Endothelial cell of umbilical vein (primary cell): Measurements from ENCODE around the gene AQP9. TPM values are rescaled to one million over a fixed set of nuclear protein-coding genes. Genes with fewer than 3 reads are reported as not detected.

ENCODE experiments used
- BruUV-seq: library from RNA; stranded (reverse); fragments of 400-500 nt; replicated peaks from 2 replicates; lab custom pipeline; 2021; lab: Mats Ljungman, UMichigan
- CTCF ChIA-PET: fragments of 300-600, 350-600 bp; sonication (Branson Sonifier 250); formaldehyde crosslinking; loops from one replicate; lab custom pipeline; 2021; ENCODE audit warnings: antibody characterized with exemption, inconsistent platforms; lab: Charles Lee
- POLR2A ChIA-PET: fragments of 300-600, 350-600 bp; sonication (Branson Sonifier 250); formaldehyde crosslinking; loops from one replicate; lab custom pipeline; 2021; ENCODE audit warnings: antibody characterized with exemption, inconsistent platforms; lab: Charles Lee
- DNase-seq: peaks from one replicate; pipeline ENCODE4 v3.0.0-alpha.2; 2011; ENCODE audit warnings: low read depth, low spot score
- FAIRE-seq: peaks from 2 replicates; lab custom pipeline; 2011; peaks lifted over from hg19 to GRCh38; lab: Jason Lieb, UNC
- H2AFZ ChIP-seq: 2 replicates; pipeline ENCODE4 v1.6.0; 2012; ENCODE audit warnings: low read depth, low read length, control low read depth, inconsistent platforms
- H3K27ac ChIP-seq: 2 replicates; pipeline ENCODE4 v1.5.1; 2011; ENCODE audit warnings: low read depth, mild to moderate bottlenecking, control low read depth, low read length, moderate library complexity; ENCODE audit not compliant: insufficient read depth
- H3K27me3 ChIP-seq, 2 experiments: 2 replicates each; pipeline versions ENCODE4 v1.6.0 to v1.6.1; 2011; ENCODE audit warnings: low read length in 2 of 2, mixed read lengths in 1 of 2; ENCODE audit not compliant: control insufficient read depth in 2 of 2, insufficient read depth in 2 of 2
- H3K36me3 ChIP-seq, 2 experiments: 2 replicates in 1 of 2; 3 replicates in 1 of 2; pipeline ENCODE4 v1.5.1; 2011; ENCODE audit warnings: low read length in 2 of 2, mild to moderate bottlenecking in 1 of 2, moderate library complexity in 1 of 2; ENCODE audit not compliant: control insufficient read depth in 2 of 2, insufficient read depth in 2 of 2; ENCODE audit errors: extremely low read depth in 1 of 2
- H3K4me1 ChIP-seq: 3 replicates; pipeline ENCODE4 v1.5.1; 2011; ENCODE audit warnings: mild to moderate bottlenecking, low read length; ENCODE audit not compliant: control insufficient read depth, insufficient read depth; ENCODE audit errors: extremely low read depth
- H3K4me2 ChIP-seq: 2 replicates; pipeline ENCODE4 v1.6.1; 2011; ENCODE audit warnings: low read length, control low read depth, mixed read lengths; ENCODE audit not compliant: insufficient read depth
- H3K4me3 ChIP-seq, 3 experiments: fragments of 200-600 bp in 1 of 3; sonication (generic), shearing (Covaris generic) in 1 of 3; replicated peaks in 1 of 3; 2 replicates each; pipeline ENCODE4 v1.5.1; 2011 to 2016; ENCODE audit warnings: control low read depth in 3 of 3, low read length in 3 of 3, mild to moderate bottlenecking in 2 of 3, inconsistent platforms in 1 of 3, low read depth in 1 of 3, moderate library complexity in 1 of 3; ENCODE audit not compliant: insufficient read depth in 1 of 3
- H3K79me2 ChIP-seq: 2 replicates; pipeline ENCODE4 v1.6.0; 2012; ENCODE audit warnings: low read length, inconsistent platforms; ENCODE audit not compliant: control insufficient read depth, insufficient read depth
- H3K9ac ChIP-seq: replicated peaks from 2 replicates; pipeline ENCODE3; 2011; ENCODE audit warnings: low read length, control low read depth; ENCODE audit not compliant: insufficient read depth; ENCODE audit errors: extremely low read depth
- H3K9me1 ChIP-seq: replicated peaks from 3 replicates; pipeline ENCODE4 v1.6.0; 2011; ENCODE audit warnings: mild to moderate bottlenecking, low read length; ENCODE audit not compliant: control insufficient read depth, insufficient read depth; ENCODE audit errors: extremely low read depth
- H3K9me3 ChIP-seq: replicated peaks from 2 replicates; pipeline ENCODE4 v1.5.1; 2012; ENCODE audit warnings: low read length, inconsistent platforms; ENCODE audit not compliant: control insufficient read depth, insufficient read depth
- H4K20me1 ChIP-seq: replicated peaks from 2 replicates; pipeline ENCODE3; 2011; ENCODE audit warnings: mild to moderate bottlenecking, low read length; ENCODE audit not compliant: control insufficient read depth, insufficient read depth; ENCODE audit errors: extremely low read depth
- CTCF ChIP-seq, 2 donors: IDR thresholded peaks; 1 replicate in 1 of 2; 2 replicates in 1 of 2; pipeline ENCODE4 v1.5.1; 2011; ENCODE audit warnings: low read length in 2 of 2, mild to moderate bottlenecking in 2 of 2, moderate library complexity in 2 of 2, control low read depth in 1 of 2, inconsistent platforms in 1 of 2, low read depth in 1 of 2; ENCODE audit not compliant: insufficient read depth in 1 of 2; ENCODE audit errors: extremely low read depth in 1 of 2
- EZH2 ChIP-seq: IDR thresholded peaks from 2 replicates; pipeline ENCODE4 v1.6.1; 2012; ENCODE audit warnings: borderline replicate concordance, low read depth, mild to moderate bottlenecking, moderate library complexity, low read length, inconsistent platforms; ENCODE audit not compliant: severe bottlenecking
- FOS ChIP-seq: IDR thresholded peaks from 2 replicates; pipeline ENCODE4 v1.6.1; 2011; ENCODE audit warnings: mild to moderate bottlenecking, low read length, moderate library complexity, borderline replicate concordance; ENCODE audit not compliant: insufficient read depth
- GATA2 ChIP-seq: IDR thresholded peaks from 2 replicates; pipeline ENCODE4 v1.7.0; 2011; ENCODE audit warnings: low read depth, mild to moderate bottlenecking, moderate library complexity, mixed read lengths, low read length; ENCODE audit not compliant: insufficient read length, insufficient read depth
- JUN ChIP-seq: IDR thresholded peaks from 2 replicates; pipeline ENCODE4 v1.6.1; 2011; ENCODE audit warnings: borderline replicate concordance, low read depth; ENCODE audit not compliant: insufficient read length, insufficient read depth
- MYC ChIP-seq: IDR thresholded peaks from one replicate; pipeline ENCODE4 v1.6.1; 2011; ENCODE audit warnings: mild to moderate bottlenecking, low read depth, low read length
- POLR2A ChIP-seq: IDR thresholded peaks from 2 replicates; pipeline ENCODE4 v1.6.1; 2012; ENCODE audit warnings: low read depth, mild to moderate bottlenecking, control low read depth, low read length
- POLR2AphosphoS5 ChIP-seq: IDR thresholded peaks from 2 replicates; pipeline ENCODE4 v1.6.1; 2012; ENCODE audit warnings: low read depth, mild to moderate bottlenecking, control low read depth, low read length, moderate library complexity; ENCODE audit not compliant: insufficient read depth
- dilution Hi-C: fragments of 300-500 bp; cut with MboI; formaldehyde crosslinking; loops from one replicate; pipeline ENCODE4 v1.15.0; 2019; ENCODE audit warnings: low sequenced_read_pairs; ENCODE audit not compliant: extremely low pct_ligation_motif_present
- intact Hi-C: fragments of 100-400 bp; cut with micrococcal nuclease; formaldehyde crosslinking; loops from one replicate; pipeline ENCODE4 v1.10.0; 2022
- polyA plus RNA-seq, 4 experiments: library from polyadenylated mRNA; depleted of rRNA in 3 of 4; stranded (reverse) in 3 of 4; unstranded in 1 of 4; fragments of >200 nt; gene quantifications; 2 replicates each; pipeline versions ENCODE4 v1.2.1 to v1.2.3, GENCODE V29; 2011 to 2012; ENCODE audit warnings: missing spikeins in 1 of 4
- total RNA-seq: library from RNA; stranded (reverse); gene quantifications from 2 replicates; pipeline ENCODE4 v1.2.3, GENCODE V29; 2021
- TF ChIP-seq, protein P1 (sequence below): IDR thresholded peaks from 2 replicates; pipeline ENCODE4 v1.6.1; 2011; ENCODE audit not compliant: insufficient read depth, insufficient read length

Gene AQP9
- total and polyA plus RNA-seq, 2 donors (not counting 3 experiments of a cell fraction or from before 2014, with no cell fraction given), result not detected

- H3K36me3 ChIP-seq, result no peaks in the 10 kb centered on the region
- H3K27ac ChIP-seq, result no peak overlapping the region
- H3K9me1 ChIP-seq, result no peaks in the 10 kb centered on the region
- H2AFZ ChIP-seq, result no peak overlapping the region
- CTCF ChIA-PET, result interaction anchor here (1.1 kb wide), 1 partner anchor 68 kb away, joined by 4 read pairs; no protein-coding TSS in a partner anchor
- intact Hi-C loops (no loop called here), dilution Hi-C loops (no loop called here)
- no peak overlapping the region for H3K4me3 ChIP-seq
- H3K79me2 ChIP-seq, result no peaks in the 10 kb centered on the region
- no TSS peak for BruUV-seq
- no peak overlapping the region for H3K4me2 ChIP-seq
- FAIRE-seq (no peak), DNase-seq (no peak)
- H3K27me3 ChIP-seq, result peaks cover 5 to 6% of the 10 kb centered on the region in 2 experiments
- H3K4me1 ChIP-seq, result no peaks in the 10 kb centered on the region
- TF ChIP-seq EZH2 (no peak), POLR2AphosphoS5 (no peak), FOS (no peak), CTCF (IDR thresholded peaks at IDR 0.05; ENCODE audit: extremely low read depth in 1 of 2, insufficient read depth in 1 of 2, low read depth in 1 of 2, low read length in 2 of 2) (no peak), POLR2A (no peak), JUN (no peak), MYC (no peak), GATA2 (no peak)
- TF ChIP-seq, protein P1, sequence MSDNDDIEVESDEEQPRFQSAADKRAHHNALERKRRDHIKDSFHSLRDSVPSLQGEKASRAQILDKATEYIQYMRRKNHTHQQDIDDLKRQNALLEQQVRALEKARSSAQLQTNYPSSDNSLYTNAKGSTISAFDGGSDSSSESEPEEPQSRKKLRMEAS, result no peak
- POLR2A ChIA-PET, result no interaction called here
- H4K20me1 ChIP-seq, result no peaks in the 10 kb centered on the region
- no peaks in the 10 kb centered on the region for H3K9me3 ChIP-seq
- H3K9ac ChIP-seq, result no peak overlapping the region
Measured at GRCh38 chr15:58114388-58114787, 23.8 kb upstream of the AQP9 start.
